Activated naive CD4-positive, alpha-beta T cell treated with anti-CD3 and anti-CD28 coated beads, Interleukin-2, amount 10 ng/mL, durations not matched to agents 7 days and 5 days (primary cell): ENCODE data around the gene DCPS.

Experiments
- CTCF ChIA-PET: fragments of 350-600 bp; sonication (Branson Sonifier 250); formaldehyde crosslinking; loops from one replicate; lab custom pipeline; 2021; ENCODE audit warnings: antibody characterized with exemption; lab: Charles Lee
- DNase-seq: peaks from one replicate; pipeline ENCODE4 v3.0.0-alpha.2; 2020
- H3K27ac Mint-ChIP-seq: one replicate; pipeline ENCODE4 v1.8.0; 2021; ENCODE audit warnings: mild to moderate bottlenecking, moderate library complexity, mixed read lengths
- H3K27me3 Mint-ChIP-seq: one replicate; pipeline ENCODE4 v1.8.0; 2021; ENCODE audit warnings: mild to moderate bottlenecking, mixed read lengths
- H3K36me3 Mint-ChIP-seq: one replicate; pipeline ENCODE4 v1.8.0; 2021; ENCODE audit warnings: mixed read lengths
- H3K4me1 Mint-ChIP-seq: one replicate; pipeline ENCODE4 v1.8.0; 2021; ENCODE audit warnings: mixed read lengths
- H3K4me3 Mint-ChIP-seq: one replicate; pipeline ENCODE4 v1.8.0; 2021; ENCODE audit warnings: mild to moderate bottlenecking, moderate library complexity, mixed read lengths
- H3K9me3 Mint-ChIP-seq: one replicate; pipeline ENCODE4 v1.8.0; 2021; ENCODE audit warnings: mixed read lengths

The DCPS gene

DNA sequence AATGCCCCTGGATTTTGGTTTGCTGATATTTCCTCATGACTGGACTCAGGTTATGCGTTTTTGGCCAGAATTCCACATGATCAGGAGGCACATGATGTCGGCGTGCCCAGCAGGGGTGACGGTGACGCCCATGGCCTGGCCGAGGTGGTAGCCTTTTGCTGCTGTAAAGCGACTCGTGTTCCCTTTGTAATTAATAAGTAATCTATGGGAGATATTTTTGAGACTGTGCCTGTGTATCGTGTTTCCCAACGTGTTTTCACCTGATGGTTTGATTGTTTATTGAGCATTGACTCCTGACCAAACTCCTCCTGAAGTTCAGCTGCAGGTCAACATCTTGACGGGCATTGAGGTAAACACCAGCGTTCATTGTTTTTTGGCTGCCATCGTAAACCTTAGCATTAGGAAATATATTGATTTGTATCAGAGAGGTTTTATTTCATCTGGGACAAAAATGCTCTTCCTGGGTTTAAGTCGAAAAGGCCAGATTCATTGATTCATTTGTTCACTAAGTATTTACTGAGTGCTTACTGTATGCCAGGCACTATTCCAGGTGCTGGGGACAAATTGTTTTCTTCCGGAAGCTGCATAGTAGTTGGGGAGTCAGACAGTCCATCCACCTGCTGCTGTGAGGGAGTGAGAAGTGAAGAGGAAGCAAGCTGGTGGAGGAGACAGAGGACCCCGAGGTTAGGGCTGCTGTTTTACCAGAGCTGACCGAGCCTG lies 23.6 kb downstream of the DCPS start:
- no peak overlapping the region for H3K27ac Mint-ChIP-seq
- no peak overlapping the region for H3K4me3 Mint-ChIP-seq
- H3K9me3 Mint-ChIP-seq, result no peaks in the 10 kb centered on the region
- H3K36me3 Mint-ChIP-seq, result peaks cover 8% of the 10 kb centered on the region
- CTCF ChIA-PET, result interaction anchor here (0.6 to 0.9 kb wide), 2 partner anchors 17 to 43 kb away, joined by 3 read pairs; no protein-coding TSS in a partner anchor
- no peaks in the 10 kb centered on the region for H3K27me3 Mint-ChIP-seq
- no peak for DNase-seq
- no peaks in the 10 kb centered on the region for H3K4me1 Mint-ChIP-seq

DNA sequence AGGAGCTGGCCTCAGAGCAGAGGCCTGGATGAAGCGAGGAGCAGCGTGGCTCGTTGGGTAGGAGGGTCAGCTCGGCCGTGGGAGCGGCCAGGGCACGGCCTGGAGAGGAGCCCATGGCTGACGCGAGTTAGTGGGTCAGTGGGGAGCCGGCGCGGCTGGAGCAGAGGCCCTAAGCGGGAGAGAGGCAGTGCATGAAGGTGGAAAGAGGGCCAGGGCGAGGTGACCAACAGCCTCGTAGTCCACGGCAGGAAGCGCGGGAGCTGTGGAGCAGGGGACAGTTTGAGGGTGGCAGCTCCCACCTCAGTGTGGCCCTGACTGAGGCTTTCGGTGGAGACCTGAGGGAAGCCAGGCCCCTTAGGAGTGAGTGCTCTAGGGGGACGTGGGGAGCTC lies 24.1 kb downstream of the DCPS start:
- Mint-ChIP-seq H3K27me3 (no peaks in the 10 kb centered on the region), H3K27ac (no peak overlapping the region), H3K36me3 (peaks cover 11% of the 10 kb centered on the region), H3K4me1 (no peaks in the 10 kb centered on the region), H3K9me3 (no peaks in the 10 kb centered on the region), H3K4me3 (no peak overlapping the region)
- no peak for DNase-seq
- CTCF ChIA-PET, result interaction anchor here (0.6 to 2.6 kb wide), 3 partner anchors 10 to 44 kb away, joined by 3 to 7 read pairs (median 3); no protein-coding TSS in a partner anchor

DNA sequence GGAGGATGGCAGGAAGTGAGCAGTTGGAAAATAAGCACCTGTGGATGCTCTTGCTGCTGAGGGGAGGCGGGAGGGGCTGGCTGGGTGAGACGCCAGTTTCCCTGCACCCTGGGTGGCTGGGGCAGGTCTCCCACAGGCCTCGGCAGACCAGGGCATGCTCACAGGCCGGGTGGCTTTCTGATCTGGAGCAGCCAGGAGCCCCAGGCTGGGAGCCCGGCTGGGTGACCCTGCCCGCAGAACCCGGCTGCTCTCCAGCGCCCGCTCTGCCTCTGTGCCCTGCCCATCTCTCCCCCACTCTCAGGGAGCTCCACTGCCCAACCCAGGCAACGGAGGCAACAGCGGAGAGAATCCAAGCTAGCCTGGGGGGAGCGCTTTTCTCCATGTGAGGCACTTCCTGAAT lies 24.6 kb downstream of the DCPS start:
- Mint-ChIP-seq H3K9me3 (no peaks in the 10 kb centered on the region), H3K27ac (no peak overlapping the region), H3K36me3 (peaks cover 15% of the 10 kb centered on the region), H3K4me1 (no peaks in the 10 kb centered on the region), H3K4me3 (no peak overlapping the region), H3K27me3 (no peaks in the 10 kb centered on the region)
- CTCF ChIA-PET, result interaction anchor here (0.9 to 2.6 kb wide), 2 partner anchors 10 to 44 kb away, joined by 3 to 7 read pairs; no protein-coding TSS in a partner anchor
- DNase-seq, result no peak

DNA sequence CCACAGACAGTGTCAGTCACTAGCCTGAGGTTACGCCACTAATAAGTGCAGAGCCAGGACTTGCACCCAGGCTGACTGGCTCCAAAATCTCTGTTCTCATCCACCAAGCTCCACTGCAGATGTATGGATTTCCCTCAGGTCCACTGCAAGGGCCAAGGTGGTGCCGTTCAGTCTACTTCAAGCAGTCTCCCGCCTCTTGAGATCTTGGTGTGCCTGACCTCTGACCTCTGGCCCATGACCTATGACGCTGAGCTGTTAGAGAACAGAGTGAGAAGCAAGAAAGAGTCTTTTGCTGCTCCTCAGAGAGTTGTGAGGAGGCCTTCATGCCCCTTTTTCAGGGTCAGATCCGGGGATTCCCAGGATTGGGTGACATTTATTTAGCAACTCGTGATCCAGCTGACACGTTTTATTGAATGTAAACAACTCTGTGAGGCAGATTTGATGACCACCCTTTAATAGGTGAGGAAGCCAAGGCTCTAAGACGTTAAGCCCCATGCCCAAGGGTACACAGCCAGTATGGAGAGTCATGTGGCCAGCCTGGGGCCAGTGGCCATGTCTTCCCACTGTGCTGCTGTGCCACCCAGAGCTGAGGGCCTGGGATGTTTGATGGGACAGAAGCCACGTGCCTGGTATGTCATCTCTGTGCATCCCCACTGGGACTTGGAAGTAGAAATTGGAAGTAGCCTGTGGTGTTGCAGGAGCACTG lies 25.2 kb downstream of the DCPS start:
- H3K36me3 Mint-ChIP-seq, result peaks cover 21% of the 10 kb centered on the region
- no peaks in the 10 kb centered on the region for H3K9me3 Mint-ChIP-seq
- no peaks in the 10 kb centered on the region for H3K27me3 Mint-ChIP-seq
- H3K27ac Mint-ChIP-seq, result peak overlapping the region; percentile 34
- CTCF ChIA-PET, result interaction anchor here (0.6 to 2.6 kb wide), 2 partner anchors 11 to 18 kb away, joined by 3 to 7 read pairs; no protein-coding TSS in a partner anchor
- DNase-seq, result no peak
- no peaks in the 10 kb centered on the region for H3K4me1 Mint-ChIP-seq
- H3K4me3 Mint-ChIP-seq, result no peak overlapping the region

DNA sequence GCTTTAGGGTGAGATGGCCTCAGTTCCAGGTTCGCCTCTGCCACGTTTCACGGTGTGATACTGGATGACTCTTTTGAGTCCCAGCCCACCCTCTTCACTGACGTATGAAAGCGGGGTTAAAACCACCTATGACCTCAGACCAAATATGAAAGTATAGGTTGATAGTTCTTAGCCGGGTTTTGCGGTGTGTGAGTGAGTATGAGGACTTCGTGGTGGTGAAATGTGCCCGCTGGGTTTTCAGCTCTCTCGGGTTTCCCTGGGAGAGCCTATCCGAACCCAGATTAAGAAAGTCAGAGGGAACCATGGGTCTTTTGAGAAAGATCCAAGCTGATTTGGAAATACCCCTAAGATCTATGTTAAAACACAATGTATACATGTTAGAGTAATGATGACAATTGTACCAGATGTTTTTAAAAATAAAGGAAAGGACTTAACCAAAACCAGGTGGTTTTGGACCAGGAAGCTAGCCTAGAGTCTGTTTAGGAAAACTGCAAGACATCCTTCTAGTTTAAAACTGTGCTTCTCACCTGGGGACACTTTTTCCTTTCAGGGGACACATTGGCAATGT lies 25.9 kb downstream of the DCPS start:
- H3K4me3 Mint-ChIP-seq, result no peak overlapping the region
- H3K9me3 Mint-ChIP-seq, result no peaks in the 10 kb centered on the region
- CTCF ChIA-PET, result interaction anchor here (0.6 to 2.6 kb wide), 2 partner anchors 11 to 19 kb away, joined by 3 to 7 read pairs; no protein-coding TSS in a partner anchor
- H3K36me3 Mint-ChIP-seq, result peaks cover 21% of the 10 kb centered on the region
- no peaks in the 10 kb centered on the region for H3K27me3 Mint-ChIP-seq
- H3K27ac Mint-ChIP-seq, result no peak overlapping the region
- no peak for DNase-seq
- H3K4me1 Mint-ChIP-seq, result no peaks in the 10 kb centered on the region

DNA sequence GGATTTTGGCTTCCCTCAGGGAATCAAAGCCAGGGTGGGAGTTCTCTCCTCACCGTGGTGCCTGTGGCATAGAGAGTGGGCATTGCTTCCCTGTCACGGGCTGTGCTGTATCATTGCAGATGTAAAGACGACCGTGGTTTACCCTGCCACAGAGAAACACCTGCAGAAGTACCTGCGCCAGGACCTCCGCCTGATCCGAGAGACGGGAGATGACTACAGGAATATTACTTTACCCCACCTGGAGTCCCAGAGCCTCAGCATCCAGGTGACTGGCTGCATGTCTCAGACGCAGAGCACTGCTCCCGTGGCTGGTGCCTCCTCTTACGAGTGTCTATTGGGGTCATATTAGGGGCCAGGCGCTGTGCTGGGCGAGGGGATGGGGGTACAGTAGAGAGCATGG lies 27.4 kb downstream of the DCPS start:
- Mint-ChIP-seq H3K4me1 (peaks cover 5% of the 10 kb centered on the region), H3K36me3 (peaks cover 26% of the 10 kb centered on the region), H3K4me3 (no peak overlapping the region), H3K9me3 (no peaks in the 10 kb centered on the region), H3K27ac (no peak overlapping the region), H3K27me3 (no peaks in the 10 kb centered on the region)
- no peak for DNase-seq
- CTCF ChIA-PET, result no interaction called here

DNA sequence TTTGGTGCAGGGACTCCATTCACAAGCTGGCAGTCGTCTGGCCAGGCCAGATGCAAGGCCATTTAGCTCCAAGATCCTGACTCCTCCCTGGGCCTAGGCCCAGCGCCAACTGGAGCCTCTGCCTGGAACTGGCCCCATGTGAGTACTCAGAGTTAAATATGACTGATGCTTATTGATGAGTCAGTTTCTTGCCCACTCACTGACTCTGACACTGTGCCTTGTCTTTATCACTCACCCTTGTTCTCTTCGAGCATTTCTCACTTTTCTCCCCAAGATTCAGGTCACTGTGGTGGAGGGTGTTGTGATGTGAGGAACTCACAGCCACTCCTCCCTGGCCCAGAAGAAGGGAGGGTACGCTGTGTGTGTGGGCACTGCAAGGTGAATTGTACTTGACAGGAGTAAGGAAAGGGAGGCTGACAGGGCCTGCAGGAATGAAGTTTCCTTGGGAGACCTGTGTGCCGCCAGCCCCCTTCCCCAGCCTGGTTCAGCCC lies 28.4 kb downstream of the DCPS start:
- Mint-ChIP-seq H3K27ac (no peak overlapping the region), H3K9me3 (no peaks in the 10 kb centered on the region), H3K4me3 (no peak overlapping the region), H3K27me3 (no peaks in the 10 kb centered on the region), H3K36me3 (peaks cover 26% of the 10 kb centered on the region), H3K4me1 (peaks cover 9% of the 10 kb centered on the region)
- CTCF ChIA-PET, result no interaction called here
- DNase-seq, result no peak

DNA sequence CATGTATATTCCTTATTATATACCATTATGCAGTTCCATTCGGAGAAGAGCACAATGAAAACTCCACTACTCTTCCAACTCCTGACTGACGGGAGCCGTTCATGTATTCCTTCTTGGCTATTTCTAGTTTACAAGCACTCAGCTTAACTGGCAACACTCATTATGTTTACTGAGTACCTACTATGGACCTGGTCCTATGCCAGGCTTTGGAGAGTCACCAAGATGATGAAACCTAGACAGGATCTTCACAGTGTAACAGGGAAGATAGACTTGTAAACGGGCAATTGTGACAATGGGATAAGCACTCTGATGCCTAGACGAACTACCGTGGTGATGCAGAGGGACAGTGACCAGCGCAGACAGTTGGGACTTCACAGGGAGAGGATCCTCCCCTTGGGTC lies 29.3 kb downstream of the DCPS start:
- Mint-ChIP-seq H3K27me3 (no peaks in the 10 kb centered on the region), H3K27ac (no peak overlapping the region), H3K4me3 (no peak overlapping the region), H3K9me3 (no peaks in the 10 kb centered on the region), H3K36me3 (peaks cover 26% of the 10 kb centered on the region), H3K4me1 (peaks cover 9% of the 10 kb centered on the region)
- DNase-seq, result no peak
- CTCF ChIA-PET, result no interaction called here

DNA sequence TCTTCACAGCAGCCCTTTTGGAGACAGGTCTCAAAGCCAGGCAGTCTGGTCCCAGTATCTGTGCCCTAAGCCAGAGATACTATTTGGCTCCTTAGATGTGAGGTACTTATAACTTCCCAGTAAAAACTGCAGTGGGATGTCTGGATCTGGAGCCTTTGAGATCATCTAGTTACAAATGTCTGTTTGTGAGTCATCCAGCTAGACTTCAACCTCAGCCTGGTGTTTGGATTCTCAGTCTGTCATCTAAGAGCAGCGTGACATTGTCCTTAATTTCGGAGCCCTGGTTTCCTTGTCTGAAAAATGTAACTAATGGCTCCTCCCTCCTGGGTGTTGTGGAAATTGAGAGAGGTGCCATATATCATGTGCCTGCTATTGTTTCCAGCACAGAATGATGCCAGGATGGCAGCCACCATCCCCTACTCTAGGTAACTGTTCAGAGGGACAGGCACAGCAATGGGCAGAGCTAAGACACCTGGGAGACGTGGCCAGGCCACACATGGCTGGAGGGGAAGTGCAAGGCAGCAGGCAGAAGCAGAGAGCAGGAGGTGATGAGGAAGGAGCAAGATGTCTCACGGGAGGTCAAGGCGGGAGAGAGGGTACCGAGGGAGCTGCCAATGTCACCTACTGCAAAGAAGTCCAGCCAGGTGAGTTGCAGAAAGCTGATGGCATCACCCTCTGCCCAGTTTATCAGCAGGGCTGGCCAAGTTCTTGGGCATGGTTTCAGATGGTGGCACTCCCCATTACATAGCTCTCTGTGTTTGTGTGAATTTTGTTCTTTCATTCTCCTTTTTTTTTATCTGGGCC lies 31.0 kb downstream of the DCPS start:
- Mint-ChIP-seq H3K36me3 (peaks cover 28% of the 10 kb centered on the region), H3K4me3 (no peak overlapping the region), H3K27me3 (no peaks in the 10 kb centered on the region)

DNA sequence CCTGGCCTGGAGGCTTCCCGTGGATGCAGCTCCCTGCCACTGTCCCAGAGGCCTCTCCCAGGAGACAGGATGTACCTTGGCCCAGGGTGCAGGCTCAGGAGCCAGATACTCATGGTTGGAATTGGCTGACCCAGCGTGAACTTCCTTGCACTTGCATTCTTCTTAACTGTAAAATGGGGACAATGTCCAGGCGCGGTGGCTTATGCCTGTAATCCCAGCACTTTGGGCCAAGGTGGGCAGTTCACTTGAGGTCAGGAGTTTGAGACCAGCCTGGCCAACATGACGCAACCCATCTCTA lies 31.6 kb downstream of the DCPS start:
- CTCF ChIA-PET, result no interaction called here
- H3K9me3 Mint-ChIP-seq, result no peaks in the 10 kb centered on the region
- H3K4me3 Mint-ChIP-seq, result no peak overlapping the region
- peaks cover 9% of the 10 kb centered on the region for H3K4me1 Mint-ChIP-seq
- no peak for DNase-seq
- no peak overlapping the region for H3K27ac Mint-ChIP-seq
- H3K36me3 Mint-ChIP-seq, result peaks cover 28% of the 10 kb centered on the region
- no peaks in the 10 kb centered on the region for H3K27me3 Mint-ChIP-seq

More for the DNA sequence above, 31.0 kb downstream of the DCPS start:
- CTCF ChIA-PET, result interaction anchor here (1.0 kb wide), 1 partner anchor 146 kb away, joined by 3 read pairs; no protein-coding TSS in a partner anchor
- H3K4me1 Mint-ChIP-seq, result peaks cover 9% of the 10 kb centered on the region
- DNase-seq, result no peak
- H3K27ac Mint-ChIP-seq, result no peak overlapping the region
- H3K9me3 Mint-ChIP-seq, result no peaks in the 10 kb centered on the region

DNA sequence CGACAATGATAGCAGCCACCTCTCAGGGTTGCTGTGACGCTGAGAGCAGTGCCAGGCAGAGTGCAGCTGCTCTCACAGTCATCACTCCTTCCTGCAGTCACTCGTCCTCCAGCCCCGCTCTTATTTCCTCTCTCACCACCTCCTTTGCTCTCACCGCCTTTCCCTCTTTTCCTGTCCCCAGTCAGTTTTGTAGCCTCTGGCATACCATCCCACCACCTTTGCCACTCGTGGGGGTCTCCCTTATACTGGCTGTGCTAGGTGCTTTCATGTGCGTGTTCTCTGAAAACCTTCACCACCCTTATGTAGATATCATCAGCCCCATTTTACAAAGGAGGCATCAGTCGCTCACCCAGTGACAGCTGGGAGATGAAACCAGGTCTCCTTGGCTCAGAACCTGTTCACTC lies 32.3 kb downstream of the DCPS start:
- CTCF ChIA-PET, result no interaction called here
- no peaks in the 10 kb centered on the region for H3K27me3 Mint-ChIP-seq
- H3K9me3 Mint-ChIP-seq, result no peaks in the 10 kb centered on the region
- peak overlapping the region; percentile 56 for H3K27ac Mint-ChIP-seq
- H3K4me3 Mint-ChIP-seq, result no peak overlapping the region
- H3K4me1 Mint-ChIP-seq, result peaks cover 9% of the 10 kb centered on the region
- no peak for DNase-seq
- peaks cover 27% of the 10 kb centered on the region for H3K36me3 Mint-ChIP-seq

DNA sequence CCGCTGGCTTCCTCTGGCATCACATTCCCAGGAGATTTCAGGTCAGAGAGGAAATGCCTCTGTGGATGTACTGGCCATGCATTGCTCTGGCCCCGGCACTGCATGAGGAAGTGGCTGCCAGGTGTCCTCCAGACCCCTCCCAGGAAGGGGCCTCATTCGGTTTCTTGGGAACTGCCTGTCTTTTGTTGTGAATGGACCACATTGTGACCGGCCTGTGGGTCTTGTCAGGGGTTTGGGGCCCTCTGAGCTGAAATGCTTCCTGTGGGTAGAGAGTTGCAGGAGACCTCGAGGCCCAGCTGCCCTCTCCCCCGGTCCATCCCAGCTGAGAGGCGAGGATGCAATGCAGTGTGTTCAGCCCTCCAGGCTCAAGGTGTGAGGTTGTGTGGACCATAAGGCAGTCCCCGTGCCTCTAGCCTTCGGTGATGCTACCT lies 32.8 kb downstream of the DCPS start:
- peak overlapping the region; percentile 52 for H3K27ac Mint-ChIP-seq

DNA sequence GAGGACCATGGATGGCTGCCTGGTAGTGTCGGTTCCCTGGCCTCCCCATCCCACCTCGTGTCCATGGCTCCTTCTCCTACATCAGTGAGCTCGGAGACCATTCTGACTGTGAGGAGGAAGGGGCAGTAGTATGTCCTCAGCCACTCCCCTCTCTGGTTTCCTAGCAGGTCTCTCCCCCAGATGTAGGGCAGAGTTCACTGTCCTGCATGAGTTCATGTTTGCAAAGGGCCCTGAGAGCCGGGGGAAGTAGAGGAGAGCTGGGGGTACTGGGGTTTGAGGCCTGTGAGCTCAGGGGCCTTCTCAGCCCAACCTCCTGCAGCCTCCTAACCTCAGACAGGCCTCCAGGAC lies 33.2 kb downstream of the DCPS start:
- H3K9me3 Mint-ChIP-seq, result no peaks in the 10 kb centered on the region
- H3K4me1 Mint-ChIP-seq, result peaks cover 17% of the 10 kb centered on the region
- CTCF ChIA-PET, result interaction anchor here (1.0 kb wide), 1 partner anchor 26 kb away, joined by 3 read pairs; no protein-coding TSS in a partner anchor
- no peak for DNase-seq
- no peaks in the 10 kb centered on the region for H3K27me3 Mint-ChIP-seq
- no peak overlapping the region for H3K4me3 Mint-ChIP-seq
- H3K27ac Mint-ChIP-seq, result no peak overlapping the region
- peaks cover 26% of the 10 kb centered on the region for H3K36me3 Mint-ChIP-seq

More for the DNA sequence above, 32.8 kb downstream of the DCPS start:
- Mint-ChIP-seq H3K4me1 (peaks cover 13% of the 10 kb centered on the region), H3K4me3 (no peak overlapping the region), H3K9me3 (no peaks in the 10 kb centered on the region), H3K27me3 (no peaks in the 10 kb centered on the region), H3K36me3 (peaks cover 25% of the 10 kb centered on the region)
- DNase-seq, result no peak
- CTCF ChIA-PET, result no interaction called here
